GM12892 (cell line): ENCODE results near the gene TRAF7.

ENCODE experiments used
- POLR2AphosphoS5 ChIP-seq: IDR thresholded peaks from 2 replicates; pipeline ENCODE4 v1.6.1; 2011; ENCODE audit warnings: low read depth, low read length, control low read depth
- TAF1 ChIP-seq: IDR thresholded peaks from 2 replicates; pipeline ENCODE4 v1.6.1; 2011; ENCODE audit warnings: low read depth, mild to moderate bottlenecking, control low read depth, low read length, borderline replicate concordance

DNA sequence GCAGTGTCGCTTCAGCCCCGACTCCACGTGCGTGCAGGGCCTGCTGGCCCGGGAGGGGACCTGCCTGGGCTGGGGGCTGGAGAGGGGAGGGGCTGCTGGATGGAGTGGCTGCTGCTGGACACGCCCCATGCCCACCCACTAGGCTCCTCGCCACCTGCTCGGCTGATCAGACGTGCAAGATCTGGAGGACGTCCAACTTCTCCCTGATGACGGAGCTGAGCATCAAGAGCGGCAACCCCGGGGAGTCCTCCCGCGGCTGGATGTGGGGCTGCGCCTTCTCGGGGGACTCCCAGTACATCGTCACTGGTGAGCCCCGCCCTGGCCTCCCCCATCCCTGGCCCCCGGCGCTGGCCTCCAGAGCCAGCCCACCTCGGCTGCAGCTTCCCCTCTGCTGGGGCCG is 52.7 kb downstream of the TRAF7 start:
- TF ChIP-seq TAF1, result no peak
- TF ChIP-seq POLR2AphosphoS5, result no peak
